HuH-7.5 (cell line): Measurements from ENCODE around the gene MACROH2A2.
A peak's percentile ranks its signal among the peaks of the same experiment; 100 is the strongest.
"Not testable (repeated sequence)": the region's sequence is repeated elsewhere in the genome, so short reads cannot be mapped to it uniquely, and the experiment has no call there.

Experiments used
- DNase-seq: peaks from one replicate; pipeline ENCODE4 v3.0.0; 2011; ENCODE audit warnings: low spot score

MACROH2A2 gene

DNA sequence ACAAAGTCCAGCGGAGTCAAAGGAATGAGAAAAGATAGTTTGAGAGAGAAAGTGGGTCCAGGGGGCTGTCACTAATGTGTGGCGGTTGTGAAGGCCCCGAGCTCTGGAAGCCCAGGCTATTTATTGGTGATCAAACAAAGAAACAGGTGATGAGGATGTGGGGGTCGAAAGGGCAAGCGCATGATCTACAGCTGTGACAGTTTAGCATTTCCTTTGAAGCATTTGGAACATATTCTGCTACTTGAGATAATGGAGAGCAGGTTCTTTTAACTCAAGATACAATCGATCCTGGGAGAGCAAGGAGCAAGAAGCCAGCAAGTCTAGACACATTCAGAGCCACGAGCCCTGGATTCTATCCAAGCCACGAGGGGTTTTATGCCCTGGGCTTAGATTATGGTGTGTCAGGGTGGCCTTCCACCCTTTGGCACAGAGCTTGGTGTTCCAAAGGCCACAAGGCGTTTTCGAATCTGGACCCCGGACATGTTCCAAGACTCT is 48.5 kb downstream of the MACROH2A2 start:
- DNase-seq: not testable (repeated sequence)

DNA sequence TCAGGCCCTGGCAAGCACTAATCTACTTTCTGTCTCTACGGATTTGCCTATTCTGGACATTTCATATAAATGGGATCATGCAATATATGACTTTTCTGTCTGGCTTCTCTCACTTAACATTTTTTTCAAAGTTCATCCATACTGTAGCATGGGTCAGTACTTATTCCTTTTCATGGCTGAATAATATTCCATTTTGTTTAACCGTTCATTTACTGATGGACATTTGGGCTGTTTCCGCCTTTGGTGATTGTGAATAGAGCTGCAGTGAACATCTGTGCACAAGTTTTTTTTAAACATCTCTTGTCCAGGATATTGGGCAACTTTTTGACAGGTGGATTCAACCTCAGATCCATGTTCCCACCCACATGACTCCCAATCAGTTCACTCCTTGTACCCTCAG is 49.0 kb downstream of the MACROH2A2 start:
- no peak for DNase-seq

DNA sequence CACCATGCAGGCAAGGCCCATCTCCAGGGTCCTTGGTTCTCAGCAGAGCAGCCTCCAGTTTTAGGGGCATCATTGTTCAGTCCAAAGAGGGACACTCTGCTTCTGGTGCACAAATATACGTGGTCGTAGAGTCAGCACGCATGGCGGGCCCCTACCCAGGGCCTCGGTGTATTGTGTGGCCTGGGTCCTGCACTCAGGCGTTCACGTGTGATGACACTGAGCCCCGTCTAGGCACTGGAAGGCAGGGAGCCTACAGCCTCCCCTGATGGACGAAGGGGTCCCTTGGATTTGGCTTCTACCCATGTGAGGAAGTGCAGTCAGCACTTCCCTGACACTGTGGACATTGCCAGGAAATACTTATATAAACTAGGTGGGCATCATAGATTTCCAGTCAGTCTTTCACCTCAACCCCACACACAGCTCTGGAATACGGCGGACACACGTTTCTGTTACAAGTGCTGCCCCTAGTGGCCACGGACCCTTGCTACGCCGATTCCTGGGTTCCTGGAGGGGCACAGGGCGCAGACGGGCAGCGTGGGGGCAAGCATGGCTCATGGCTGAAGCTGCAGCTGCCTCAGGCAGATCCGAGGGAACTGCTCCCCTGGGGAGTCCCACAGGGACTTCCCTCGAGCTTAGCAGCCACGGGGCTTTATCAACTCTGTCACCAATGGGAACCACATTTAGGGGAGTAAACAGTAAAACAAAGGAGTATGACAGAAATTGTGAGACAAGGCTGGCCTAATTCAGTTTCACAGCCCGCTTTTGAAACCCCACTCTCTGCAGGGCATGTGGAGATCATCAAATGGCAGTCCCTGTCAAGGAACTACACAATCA is 54.5 kb downstream of the MACROH2A2 start:
- DNase-seq: no peak

DNA sequence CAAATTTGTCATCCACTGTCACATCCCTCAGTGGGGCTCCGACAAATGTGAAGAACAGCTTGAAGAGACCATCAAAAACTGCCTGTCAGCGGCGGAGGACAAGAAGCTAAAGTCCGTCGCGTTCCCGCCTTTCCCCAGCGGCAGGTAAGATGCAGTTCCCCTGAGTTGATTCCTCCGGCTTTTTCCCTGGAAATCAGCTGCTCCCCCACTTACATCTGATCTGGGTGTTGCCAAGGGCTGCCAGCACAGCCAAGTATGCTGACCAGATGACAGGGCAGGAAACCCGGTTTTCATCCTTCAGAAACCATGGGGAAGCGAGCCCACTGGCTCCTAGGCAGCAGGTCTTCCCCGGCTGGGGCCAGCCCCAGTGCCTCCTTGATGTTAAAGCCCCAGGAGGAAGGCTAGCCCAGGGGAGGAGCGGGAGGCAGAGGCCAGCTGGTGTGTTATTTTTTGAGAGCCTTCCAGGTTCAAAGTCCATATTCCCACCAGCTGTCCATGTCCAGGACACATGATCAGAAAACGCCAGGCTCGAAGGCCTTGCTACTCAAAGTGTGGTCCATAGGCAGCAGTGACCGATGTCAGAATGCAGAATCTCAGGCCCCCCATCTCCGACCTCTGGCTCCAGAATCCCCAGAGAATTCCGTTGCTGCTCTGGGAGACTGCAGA is 56.6 kb downstream of the MACROH2A2 start:
- no peak for DNase-seq

DNA sequence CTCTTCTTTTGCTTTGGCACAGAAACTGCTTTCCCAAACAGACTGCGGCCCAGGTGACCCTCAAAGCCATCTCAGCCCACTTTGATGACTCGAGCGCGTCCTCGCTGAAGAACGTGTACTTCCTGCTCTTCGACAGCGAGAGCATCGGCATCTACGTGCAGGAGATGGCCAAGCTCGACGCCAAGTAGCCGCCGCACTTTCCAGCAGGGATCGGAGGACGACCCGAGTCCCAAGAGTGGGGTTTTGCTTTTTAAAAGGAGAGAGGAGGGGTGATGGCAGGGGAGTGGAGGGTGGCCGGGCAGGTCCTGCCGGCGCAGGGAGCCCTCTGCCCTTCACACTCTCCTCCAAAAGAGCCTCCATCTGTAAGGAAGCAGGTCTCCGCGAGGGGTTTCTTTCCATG is 58.9 kb downstream of the MACROH2A2 start:
- no peak for DNase-seq

DNA sequence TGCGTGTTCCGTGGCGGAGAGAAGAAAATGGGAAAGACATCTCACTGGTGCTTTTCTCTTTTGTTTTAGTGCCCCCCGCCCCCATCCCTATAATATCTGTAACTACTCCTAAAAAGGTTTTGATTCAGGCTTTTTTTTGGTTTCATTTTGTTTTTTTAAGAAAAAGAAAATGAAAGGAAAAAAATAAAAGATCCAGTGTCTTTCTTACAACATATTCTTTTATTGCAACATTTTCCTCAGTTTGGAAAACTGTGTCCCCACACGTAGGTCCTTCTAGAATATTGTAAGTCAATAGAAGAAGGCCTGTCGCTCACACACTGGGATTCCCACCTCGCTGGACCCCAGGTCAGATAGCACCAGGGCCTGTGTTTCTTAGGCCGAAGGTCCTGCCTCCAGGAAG is 59.4 kb downstream of the MACROH2A2 start:
- no peak for DNase-seq

DNA sequence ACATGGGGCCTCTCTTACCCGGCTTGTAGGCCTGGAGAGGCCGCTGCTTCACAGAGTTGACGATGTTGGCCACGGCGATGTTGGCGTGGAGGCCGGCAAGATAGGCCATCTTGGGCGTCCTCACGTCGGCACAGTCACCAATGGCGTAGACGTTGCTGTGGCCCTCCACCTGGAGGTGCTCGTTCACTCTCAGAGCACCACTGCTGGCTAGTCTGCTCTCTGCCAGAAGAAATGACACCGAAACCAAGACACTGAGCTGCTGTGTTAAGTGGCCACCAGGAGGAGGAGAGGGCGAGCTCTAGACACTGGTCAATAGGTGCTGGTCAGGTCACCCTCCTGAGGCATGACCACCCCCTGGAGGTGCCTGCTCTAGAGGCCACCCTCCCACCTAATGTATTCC is 62.3 kb downstream of the MACROH2A2 start:
- no peak for DNase-seq

DNA sequence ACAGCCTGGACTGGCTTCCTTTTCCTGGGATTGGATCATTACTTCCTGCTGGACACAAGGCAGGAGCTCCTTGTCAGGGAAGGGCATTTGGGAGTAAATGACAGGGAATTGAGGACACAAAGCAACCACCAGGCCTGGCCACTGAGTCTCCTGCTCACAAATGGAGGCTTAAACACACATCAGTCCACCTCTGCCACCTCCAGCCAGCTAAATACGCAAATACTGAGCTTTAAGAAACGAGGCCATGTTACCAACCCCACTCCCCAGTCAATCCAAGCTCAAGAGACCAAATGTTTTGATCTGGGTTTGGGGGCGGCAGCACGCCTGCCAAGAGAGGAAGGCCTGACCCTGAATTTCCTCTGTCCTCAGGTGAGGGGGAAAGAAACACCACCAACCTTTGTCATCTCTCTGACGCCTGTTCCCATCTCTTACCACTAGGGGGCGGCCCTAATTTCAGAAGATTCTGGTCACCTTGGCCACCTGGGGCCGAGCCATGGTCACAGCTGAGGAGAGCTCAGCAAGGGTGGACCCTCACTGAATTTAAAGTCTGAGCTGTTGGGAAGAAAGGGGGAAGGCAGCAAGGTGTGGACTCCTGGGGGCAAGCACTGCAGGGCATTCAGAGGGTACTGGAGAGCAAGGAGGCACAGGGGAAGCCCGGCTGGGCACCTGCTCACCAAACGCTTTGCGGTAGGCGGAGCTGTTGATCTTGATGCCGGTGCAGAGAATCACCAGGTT is 63.5 kb downstream of the MACROH2A2 start:
- DNase-seq: peak; percentile 52

DNA sequence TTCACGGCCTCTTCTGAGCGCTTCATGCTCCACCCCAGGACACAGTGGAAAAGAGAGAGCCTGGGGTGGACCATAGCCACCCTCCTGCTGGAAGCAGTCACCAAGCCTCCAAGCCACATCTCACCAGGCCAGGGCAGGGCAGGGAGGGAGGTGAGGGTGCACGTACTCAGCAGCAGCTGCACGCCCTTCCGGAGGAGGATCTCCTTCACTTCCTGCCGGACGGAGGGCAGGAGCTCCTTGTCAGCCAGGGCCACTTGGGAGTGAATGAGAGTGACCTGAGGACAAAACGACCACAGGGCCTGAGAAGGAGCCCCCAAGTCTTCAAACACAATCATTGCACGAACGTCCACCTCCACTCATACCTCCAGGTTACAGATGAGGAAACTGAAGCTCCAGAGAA is 65.0 kb downstream of the MACROH2A2 start:
- no peak for DNase-seq

DNA sequence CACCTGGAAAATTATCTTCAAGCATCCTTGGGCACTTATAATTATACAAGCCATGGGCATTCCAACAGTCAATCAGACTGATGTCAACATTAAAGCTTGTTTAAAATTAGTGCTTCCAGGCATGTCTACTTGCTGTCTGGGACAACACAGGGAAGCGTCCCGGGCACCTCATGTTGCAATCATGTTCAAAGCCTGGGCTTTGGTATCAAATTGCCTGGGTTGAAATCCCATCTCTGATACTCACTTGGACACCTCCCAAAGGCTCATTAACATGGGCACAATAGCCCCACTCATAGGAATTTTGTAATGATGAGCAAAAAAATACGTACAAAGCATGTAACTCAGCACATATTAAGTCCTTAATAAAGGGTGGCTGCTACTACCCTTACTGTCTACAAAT is 65.5 kb downstream of the MACROH2A2 start:
- DNase-seq: no peak

DNA sequence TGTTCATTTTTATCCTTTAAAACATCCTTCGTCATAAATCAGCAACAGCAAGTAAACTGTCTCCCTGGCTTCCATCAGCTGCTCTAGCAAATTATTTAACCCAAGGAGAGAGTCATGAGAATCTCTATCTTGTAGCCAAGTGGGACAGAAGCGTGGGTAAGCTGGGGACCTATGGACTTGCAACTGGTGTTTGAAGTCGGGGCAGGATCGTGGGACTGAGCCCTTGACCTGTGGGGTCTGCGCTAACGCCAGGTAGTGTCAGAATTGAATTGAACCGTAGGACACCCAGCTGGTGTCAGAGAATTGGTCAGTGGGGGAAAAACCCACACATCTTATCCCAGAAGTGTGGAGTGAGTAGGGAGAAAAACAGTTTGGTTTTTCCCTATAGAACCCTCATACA is 66.6 kb downstream of the MACROH2A2 start:
- no peak for DNase-seq

DNA sequence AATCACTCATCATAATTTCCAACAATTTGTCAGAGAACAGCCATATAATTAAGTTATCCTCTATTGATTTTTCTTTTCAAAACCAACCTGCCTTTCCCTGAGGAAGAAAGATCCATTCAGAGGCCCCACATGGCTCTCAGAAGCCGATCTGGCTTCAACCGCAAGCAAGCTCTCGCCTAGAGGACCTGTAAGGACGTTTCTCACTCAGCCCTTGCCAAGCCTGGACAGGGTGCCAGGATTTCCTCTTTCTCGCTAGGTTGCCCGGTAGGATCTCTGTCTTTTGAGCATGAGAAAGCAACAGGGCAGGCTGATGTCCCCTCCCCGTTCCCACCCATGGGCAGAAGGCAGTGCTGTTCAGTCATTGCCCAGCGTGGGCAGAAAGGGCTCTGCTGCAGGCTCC is 67.0 kb downstream of the MACROH2A2 start:
- no peak for DNase-seq

DNA sequence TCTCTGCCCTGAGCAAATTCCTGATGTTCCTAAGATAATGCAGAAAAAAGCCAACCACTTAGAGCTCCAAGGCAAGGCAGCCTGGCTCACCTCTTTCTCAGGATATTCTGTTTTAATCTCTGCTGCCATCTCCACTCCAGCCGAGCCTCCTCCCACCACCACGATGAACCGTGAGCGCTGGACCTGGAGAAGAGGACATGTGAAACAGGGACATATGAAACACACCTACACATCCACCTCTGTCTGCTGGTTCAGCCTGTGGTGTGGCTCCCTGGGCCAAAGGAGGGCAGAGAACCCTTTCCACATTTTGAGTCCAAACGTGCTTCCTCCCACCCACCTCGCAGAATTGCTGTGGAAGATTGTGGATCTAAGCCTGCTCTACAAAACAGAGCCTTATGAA is 67.8 kb downstream of the MACROH2A2 start:
- no peak for DNase-seq

DNA sequence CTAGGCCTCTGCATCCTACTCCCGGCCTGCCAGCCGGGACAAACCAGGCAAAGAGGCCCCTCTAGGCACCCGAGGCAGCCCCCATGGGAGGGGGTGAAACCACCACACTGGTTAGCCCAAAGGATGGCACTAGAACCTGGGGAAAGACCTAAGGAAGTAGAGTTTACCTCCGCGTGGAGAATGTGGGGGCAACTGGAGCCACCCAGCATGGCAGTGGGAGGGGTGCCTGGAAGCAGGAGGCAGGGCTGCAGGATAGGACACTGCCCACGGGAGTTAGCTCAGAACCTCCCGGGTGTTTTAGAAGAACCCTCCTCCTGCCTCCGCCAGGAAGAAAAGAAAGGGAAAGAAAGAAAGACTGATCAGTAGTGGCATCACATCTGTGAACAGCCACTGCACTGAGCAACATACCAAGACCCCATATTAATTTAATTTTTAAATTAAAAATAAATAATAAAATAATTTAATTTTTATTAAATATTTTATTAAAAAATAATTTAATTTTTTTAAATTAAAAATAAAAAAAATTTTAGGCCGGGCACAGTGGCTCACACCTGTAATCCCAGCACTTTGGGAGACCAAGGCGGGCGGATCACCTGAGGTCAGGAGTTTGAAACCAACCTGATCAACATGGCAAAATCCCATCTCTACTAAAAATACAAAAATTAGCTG is 68.8 kb downstream of the MACROH2A2 start:
- DNase-seq: no peak

DNA sequence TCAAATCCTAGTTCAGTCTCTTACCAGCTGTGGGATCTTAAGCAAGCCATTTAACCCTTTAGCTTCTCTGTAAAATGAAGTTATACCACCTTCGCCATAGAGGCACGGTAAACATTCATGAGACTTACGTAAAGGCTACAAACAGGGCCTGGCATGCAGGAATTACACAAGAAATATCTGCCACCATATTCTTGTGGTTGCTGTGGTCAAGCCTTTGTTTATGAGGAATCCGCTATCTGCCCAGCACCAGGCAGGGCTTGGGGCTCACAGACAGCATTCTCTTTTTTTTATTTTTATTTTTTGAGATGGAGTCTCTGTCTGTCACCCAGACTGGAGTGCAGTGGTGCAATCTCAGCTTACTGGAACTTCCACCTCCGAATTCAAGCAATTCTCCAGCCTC is 70.1 kb downstream of the MACROH2A2 start:
- DNase-seq: no peak

DNA sequence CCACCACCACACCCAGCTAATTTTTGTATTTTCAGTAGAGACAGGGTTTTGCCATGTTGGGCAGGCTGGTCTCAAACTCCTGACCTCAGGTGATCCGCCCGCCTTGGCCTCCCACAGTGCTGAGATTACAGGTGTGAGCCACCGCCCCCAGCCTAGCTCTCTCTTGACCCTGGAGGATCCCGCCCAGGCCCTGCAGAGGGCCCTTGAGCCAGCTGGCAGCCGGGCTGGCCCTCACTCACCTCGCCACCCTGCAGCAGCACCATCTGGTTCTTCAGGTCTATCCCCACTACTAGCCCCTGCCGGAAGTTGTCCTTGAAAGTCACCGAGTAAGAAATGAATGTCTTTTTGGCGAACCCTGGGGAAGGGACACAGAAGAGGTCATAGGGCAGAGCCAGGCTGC is 70.5 kb downstream of the MACROH2A2 start:
- not testable (repeated sequence) for DNase-seq

DNA sequence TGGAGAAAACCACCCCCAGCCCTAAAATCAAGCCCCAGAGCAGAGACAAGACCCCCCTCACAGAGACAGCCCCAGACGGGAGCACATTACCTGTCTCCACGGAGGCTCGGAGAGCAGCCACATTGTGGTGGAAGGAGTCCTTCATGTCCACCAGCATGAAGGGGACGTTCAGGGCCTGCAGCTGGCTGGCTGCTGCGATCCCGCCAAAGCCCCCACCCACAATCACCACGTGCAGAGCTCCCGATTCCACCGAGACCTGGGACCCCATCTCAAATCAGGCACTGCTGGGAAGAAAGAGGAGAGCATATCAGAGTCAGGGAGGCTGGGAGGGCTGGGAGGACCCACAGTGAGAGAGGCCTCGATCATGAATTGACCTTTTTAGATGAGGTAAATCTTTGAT is 71.2 kb downstream of the MACROH2A2 start:
- DNase-seq: no peak

DNA sequence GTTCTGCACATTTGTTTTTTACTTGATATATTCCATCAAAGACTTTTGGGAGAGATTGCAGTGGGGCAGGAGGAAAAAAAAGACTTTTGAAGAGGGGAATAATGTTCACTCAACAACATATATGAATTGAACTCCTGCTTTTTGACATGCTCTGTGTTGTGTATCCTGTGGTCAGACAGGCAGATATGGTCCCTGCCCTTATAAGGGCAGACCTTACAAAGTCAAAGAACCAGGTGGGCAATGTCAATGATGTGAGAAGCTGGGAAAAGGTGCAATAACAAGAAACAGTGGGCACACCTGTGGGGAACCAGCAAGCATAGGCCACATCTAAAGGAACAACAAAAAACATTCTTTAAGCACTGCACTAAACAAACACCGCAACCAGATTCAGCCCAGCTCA is 71.8 kb downstream of the MACROH2A2 start:
- DNase-seq: no peak

DNA sequence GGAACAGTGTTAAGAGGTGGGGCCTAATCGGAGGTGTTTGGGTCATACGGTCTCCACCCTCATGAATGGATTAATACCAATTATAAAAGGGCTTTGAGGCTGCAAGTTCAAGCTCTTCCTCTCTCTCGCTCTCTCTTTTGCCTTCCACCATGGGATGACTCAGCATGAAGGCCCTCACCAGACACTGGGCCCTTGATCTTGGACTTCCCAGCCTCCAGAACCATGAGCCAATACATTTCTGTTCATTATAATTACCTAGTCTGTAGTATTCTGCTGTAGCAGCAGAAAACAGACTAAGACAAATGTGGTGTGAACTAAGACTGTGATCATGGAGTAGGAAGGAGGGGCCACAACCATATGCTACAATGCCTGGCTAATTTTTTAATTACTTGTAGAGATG is 72.3 kb downstream of the MACROH2A2 start:
- no peak for DNase-seq

DNA sequence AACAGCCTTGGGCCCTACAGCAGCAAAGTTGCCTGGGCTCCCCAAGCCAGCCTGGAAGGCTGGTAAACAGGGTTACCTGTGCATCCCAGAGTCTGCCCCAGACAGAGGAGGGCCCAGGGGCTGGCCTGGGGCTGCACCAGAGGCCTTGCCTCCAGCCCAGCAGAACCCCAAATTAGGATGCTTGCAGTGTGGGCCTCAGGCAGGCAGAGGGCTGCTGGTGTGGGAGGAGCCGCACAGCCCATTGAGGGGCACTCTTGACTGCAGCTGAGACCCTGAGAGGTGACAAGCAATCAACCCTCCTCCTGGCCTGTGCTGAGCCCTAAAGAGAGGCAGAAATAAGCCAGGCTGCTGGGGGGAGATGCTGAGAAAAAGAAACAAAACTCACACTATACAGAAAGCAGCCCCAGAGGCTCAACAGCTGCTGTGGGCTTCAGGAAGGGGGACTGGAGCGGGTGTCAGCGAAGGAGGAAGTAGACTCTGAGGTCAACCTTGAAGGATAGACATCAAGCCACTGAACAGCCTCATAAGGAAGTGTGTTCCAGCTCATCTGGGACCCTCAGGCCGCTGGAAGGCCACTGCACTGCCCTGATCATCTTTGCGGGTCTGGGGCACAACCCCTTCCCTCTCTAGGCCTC is 73.4 kb downstream of the MACROH2A2 start:
- no peak for DNase-seq

DNA sequence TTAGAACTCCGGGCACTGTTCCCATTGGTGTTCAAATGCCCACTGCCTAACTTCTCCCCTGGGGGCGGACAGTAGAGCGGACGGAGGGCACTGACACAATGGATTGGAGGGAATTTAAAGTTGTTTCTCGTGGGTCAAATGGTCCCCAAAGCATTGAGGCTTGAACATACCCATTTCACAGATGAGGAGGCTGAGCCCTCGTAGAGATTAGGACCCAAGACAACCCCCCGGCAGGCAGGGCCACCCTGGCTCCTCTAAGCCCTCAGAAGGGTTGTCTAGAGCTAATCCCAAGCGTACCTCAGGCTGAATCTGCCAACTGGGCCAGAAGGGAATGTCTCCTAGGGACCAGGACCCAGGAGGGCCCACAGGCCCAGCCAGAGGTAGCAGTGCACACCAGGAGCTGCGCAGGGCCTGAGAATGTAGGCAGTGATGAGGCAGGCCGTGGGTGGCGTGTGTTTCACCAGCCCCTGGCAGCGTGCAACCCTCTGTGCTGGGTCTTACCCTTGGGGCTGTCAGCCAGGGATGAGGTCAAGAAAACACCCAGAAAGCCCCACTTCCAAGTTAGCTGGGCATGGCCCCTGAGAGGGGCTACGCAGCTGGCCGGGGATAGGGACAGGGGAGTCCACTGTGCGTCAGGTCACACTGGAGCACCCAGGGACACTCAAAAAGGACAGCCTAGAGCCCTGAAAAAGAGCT is 74.2 kb downstream of the MACROH2A2 start:
- DNase-seq: no peak
